Skeletal muscle cell (primary cell): ENCODE results near the gene ESAM.
A peak's percentile ranks its signal among the peaks of the same experiment; 100 is the strongest.

Source experiments
- DNase-seq: peaks from one replicate; pipeline ENCODE4 v3.0.0-alpha.2; 2010; ENCODE audit warnings: low read depth
- H3K4me3 ChIP-seq: 2 replicates; pipeline ENCODE4 v1.5.1; 2011; ENCODE audit warnings: low read depth, mild to moderate bottlenecking, control low read depth, low read length, moderate library complexity

The ESAM gene

DNA sequence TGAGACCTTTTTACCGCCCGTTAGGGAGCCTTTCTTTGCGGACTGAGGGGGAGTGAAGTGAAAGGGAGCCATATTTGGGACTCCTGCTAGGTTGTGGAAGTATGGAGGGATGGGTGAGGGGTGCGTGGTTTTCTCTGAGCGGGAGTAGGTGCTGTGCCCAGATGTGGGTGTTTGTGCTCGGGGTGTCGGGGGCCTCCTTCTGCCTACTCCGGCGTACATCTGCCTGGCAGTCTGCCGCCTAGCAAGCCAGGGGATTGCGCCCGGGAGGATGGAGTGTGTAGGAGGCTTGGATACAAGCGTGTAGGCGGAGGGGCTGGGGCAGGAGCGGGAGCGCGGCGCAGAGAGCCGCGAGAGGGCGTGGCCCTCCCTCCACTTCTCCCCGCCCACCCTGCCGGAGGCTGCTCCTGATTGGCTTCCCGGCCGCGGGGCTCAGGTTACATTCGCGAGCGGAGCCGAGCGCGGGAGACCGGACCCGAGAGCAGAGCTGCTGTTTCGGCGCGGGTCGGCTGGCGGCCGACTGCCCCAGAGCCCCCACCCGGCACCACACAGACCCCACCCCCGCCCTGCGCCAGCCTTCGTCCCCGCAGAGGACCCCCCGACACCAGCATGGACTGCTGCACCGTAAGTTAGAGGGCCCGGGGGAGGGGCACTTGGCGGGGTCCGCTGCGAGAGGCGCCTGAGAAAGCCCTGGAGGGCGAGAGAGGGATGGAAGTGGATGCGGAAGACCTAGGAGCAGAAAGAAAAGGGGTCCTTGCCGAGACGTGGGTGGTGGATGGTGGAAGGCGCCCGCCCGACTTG, 22.4 kb downstream of the ESAM start, which contains the start of gene NRGN:
TSS of gene NRGN (plus strand) at position 464 of the 798 bp plus-strand sequence. CDS start at position 607, 143 bp downstream.
- DNase-seq = peak; percentile 60
- H3K4me3 ChIP-seq = peak within 1 kb of the TSS; percentile 59

GRCh38 chr11:124738713-124739478, 23.2 kb downstream of the ESAM start:
- no peak for DNase-seq
- H3K4me3 ChIP-seq = peak overlapping the region; percentile 59

- no peak for DNase-seq
Measured at GRCh38 chr11:124737638-124738305, 24.3 kb downstream of the ESAM start.

DNA sequence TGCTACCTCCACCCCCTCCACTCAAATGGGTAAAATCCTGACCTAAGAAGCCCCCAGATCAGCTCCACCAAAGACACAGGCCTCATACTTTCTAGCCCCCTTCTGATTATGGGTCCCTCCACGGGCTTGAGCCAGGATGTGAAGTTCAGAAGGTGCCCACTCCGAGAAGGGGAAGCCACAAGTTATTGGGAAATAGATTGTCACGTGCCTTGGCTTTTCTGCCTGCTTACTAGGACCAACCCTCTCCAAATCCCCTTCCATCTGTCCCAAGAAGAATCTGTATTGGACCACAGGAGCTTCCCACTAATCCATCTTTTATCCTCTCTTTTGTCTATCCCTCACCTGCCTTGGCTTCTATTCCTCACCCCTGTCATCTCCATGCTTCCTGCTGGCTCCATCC, 25.4 kb downstream of the ESAM start:
- DNase-seq = no peak
- H3K4me3 ChIP-seq = no peak overlapping the region

More at GRCh38 chr11:124737638-124738305, 24.3 kb downstream of the ESAM start:
- no peak overlapping the region for H3K4me3 ChIP-seq

GRCh38 chr11:124732230-124732629, 29.9 kb downstream of the ESAM start:
- no peak overlapping the region for H3K4me3 ChIP-seq
- DNase-seq = no peak

DNA sequence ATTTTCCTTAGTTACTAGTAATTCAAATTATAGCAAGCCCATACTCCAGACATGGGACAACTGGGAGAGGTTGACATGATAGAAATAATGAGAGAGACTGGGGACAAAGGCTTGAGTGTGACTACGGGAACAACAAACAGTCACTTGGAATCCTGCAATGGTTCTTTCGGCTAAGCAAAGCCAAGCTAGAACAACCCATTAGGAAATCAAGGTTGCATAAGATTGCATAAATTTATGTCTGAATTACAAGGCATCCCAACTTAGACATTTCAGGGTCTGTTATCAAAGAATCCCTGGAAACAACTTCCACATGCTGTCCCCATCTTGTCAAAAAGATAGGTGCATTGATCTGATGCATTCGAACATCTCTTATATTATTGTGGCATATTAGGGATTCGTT, 32.5 kb downstream of the ESAM start:
- no peak overlapping the region for H3K4me3 ChIP-seq
- no peak for DNase-seq

GRCh38 chr11:124728134-124728533, 34.0 kb downstream of the ESAM start:
- H3K4me3 ChIP-seq = no peak overlapping the region
- DNase-seq = no peak

GRCh38 chr11:124727474-124727873, 34.6 kb downstream of the ESAM start:
- H3K4me3 ChIP-seq = no peak overlapping the region
- DNase-seq = no peak

DNA sequence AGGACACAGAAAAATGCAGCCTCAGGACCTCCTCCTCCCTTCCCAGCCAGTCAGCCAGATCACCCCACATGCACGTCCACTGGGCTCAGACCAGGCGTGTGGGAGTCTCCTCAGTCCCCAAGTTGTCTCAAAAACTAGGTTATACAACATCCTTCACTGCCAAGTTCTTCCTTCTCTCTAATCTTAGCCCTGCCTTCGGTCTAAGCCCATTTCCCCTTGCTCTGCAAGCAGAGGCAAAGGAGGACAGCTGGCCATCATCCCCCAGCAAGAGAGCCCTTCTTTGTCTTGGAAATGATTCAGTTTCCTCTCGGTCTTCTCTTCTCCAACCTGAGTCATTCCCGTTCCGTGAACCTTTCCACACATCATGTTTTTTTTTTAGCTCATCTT, 36.4 kb downstream of the ESAM start:
- H3K4me3 ChIP-seq = no peak overlapping the region
- DNase-seq = peak; percentile 45

DNA sequence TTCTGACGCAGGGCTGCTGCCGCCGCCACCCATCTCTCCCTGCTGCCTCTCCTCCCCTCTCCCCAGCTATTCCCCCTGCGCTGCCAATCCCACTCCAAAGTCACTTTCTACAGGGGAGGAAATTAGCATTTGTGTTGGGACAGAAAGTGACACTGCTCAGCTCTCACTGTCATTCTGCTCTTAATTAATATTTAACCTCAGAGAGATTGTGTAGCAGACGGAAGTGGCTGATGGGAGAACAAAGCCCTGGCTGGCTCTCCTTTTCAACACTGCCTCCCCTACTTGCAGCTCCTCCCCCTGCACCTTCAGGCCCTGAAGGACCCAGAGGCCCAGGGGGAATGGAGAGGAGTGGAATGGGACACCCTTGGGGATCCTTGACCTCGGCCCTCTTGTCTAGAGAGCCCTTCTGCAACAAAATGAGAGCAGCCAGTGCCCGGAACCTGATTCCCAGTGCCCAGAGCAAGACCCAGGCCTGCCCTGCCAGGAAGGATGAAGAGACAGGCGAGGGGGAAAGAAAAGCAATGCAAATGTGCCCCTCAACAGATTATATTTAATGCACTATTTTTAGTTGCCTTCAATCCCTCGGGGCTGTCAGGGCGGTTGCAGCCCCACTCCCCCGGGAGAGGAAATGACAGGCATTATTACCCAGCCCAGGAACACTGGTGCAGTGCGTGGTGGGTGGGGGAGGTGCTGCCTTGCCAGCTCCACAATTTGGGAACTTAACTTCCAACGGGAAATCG, 36.9 kb downstream of the ESAM start:
- DNase-seq = no peak
- H3K4me3 ChIP-seq = no peak overlapping the region

- no peak overlapping the region for H3K4me3 ChIP-seq
- no peak for DNase-seq
Measured at GRCh38 chr11:124722176-124722575, 39.9 kb downstream of the ESAM start.

GRCh38 chr11:124719534-124719933, 42.6 kb downstream of the ESAM start:
- no peak for DNase-seq
- no peak overlapping the region for H3K4me3 ChIP-seq

DNA sequence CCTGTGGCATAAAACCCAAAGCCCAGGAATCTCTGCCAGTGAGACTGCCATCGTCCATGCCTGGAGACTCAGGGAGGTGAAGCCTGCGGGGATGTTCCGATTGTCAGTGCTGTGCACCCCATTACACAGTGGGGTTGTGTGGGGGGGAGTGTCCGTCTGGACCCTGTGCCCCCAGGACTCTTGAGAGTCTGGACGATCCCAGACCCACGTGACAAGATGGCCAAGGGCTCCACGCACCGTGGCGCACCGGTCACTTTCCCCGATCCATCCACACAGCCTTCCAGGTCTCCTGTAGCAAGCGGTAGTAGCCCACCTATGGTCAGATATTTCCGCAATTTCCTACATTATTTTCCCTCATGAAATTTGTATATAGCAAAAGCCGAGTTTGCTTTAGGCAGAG, 43.3 kb downstream of the ESAM start:
- H3K4me3 ChIP-seq = no peak overlapping the region
- no peak for DNase-seq

- H3K4me3 ChIP-seq = peak overlapping the region; percentile 44
Measured at GRCh38 chr11:124717786-124718651, 44.1 kb downstream of the ESAM start.

DNA sequence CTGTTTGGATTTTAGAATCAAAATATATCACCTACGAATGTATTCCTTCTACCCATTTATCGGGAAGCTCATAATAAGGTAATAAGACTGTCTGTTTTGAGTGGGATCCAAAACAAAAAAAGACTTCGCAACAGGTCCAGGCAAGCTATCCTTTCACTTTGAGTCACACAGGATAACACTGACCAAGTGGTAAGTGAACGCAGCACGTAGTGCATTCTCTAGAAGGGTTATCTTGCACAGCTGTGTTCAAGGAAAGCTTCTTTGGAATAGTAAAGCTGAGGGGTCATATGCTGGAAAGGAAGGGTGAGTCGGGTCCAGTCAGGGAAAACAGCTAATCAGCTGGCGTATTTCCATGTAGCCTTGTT, 44.7 kb downstream of the ESAM start:
- H3K4me3 ChIP-seq = peak overlapping the region; percentile 44
- no peak for DNase-seq

More at GRCh38 chr11:124717786-124718651, 44.1 kb downstream of the ESAM start:
- no peak for DNase-seq

DNA sequence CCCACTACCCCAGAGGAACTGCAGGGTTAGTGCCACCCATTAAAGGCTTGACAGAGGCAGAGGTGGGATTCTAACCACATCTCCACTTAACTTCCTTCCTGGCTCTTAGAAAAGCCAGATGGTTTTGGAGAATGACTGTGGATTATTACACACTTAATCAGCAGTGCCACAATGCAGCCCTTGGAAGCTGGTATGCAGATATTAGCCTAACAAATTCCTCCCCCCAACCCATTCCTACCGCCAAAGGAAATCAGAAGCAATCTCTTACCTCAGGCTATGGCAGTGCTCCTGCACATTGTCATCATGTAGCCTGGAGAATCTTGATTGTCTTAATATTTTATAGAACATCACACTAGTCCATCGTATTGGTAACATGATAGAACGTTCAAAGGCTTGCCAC, 45.5 kb downstream of the ESAM start:
- no peak overlapping the region for H3K4me3 ChIP-seq
- no peak for DNase-seq

DNA sequence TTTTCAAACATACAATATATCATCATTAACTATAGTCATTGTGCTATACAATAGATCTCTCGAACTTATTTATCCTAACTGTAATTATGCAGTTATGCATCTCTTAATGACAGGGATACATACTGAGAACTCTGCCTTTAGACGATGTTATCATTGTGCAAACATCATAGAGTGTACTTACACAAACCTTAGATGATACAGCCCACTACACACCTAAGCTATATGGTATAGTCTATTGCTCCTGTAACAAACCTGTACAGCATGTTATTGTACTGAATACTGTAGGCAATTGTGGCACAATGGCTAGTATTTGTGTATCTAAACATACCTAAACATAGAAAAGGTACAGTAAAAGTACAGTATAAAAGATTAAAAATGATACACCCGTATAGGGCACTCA, 49.7 kb downstream of the ESAM start:
- H3K4me3 ChIP-seq = no peak overlapping the region
- DNase-seq = no peak

DNA sequence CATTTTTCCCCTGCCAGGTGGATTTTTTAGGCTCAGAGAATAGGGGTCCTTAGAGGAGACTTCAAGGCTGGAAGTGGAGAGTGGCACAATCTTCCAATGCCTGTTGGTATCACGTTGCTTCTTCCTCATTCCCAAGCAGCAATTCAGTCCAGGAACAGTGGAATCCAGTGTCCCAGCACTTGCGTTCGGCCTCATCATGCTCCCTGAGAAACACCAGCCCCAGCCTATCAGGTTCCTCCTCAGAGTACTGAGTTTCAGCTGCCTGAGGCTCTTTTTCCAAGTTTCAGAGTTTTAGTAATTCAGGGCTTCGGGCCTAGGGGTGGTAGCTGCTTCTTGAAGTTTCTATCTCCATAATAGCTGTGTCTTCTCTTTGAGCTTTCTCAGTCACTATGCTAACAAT, 54.3 kb downstream of the ESAM start:
- no peak overlapping the region for H3K4me3 ChIP-seq
- DNase-seq = no peak
